Medulla oblongata (tissue), 1 donor: ENCODE data around the gene STK39.

Experiments used
- DNase-seq: peaks from one replicate; pipeline ENCODE4 v3.0.0-alpha.2; 2015; ENCODE audit errors: extremely low spot score

The STK39 gene

DNA sequence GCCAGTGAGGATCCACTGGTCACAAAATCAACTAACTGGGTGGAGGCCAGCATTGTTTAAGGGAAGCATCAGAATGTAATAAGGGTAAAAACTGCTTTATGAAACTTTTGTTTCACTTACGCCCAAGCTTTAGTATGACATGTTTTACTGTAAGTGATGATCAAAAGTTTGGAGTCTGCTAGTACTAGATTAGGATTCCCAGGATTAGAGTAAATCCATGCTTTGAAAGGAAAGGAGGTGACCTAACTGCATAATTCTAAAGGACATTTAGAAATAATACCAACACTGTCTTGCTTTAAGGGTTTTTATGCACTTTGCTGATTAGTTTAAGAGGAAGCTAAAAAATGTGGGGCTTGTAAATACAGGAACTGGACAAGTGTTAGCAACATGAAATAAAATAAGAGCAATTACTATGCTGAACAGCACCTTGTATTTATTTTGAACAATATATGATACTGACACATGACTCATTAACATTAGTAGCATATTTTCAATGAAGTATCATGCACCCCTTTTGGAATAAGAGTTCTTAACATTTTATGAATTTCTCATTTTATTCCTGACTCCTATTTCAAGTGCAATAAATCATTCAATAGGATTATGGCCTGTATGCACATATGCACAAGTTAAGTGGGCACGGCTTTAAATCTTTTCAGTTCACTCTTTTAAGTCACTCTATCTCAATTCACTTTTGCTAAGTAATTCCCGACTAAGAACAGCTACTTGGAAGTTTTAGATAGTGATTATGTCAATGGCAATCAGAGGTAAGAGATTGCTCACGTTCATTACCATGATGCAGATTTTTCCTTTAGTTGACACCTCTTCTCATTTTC is 62.5 kb downstream of the STK39 start:
- DNase-seq, result no peak

DNA sequence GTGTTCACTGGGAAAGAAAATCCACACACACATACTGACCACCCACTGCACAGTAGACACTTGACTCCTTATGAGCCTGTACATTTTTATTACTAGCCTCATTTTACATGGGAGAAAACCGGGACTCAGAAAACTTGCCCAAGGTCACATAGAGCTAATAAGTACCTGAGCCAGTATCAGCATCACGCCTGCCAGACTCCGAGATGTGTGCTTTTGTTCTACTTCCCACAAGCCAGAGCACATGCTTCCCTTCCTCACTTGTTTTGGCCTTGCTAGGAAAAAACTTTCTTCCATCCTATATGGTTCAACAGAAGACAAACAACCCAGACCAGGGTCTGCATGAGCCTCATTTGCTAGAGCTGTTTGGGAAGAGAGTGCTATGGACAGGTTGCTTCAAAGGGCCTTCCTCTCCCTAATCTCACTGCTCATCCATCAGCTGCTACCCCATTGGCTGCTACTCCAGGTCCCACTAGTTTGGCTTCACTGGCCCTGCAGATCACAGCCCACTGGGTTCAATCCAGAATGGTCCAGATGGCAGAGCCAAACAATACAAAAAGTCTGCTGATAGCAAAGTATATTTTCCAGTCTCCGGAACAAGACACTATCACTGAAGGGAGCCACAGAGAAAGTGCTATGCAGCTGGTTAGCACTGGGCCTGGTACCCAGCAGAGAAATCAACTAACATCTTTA is 63.9 kb downstream of the STK39 start:
- DNase-seq, result peak; percentile 57

DNA sequence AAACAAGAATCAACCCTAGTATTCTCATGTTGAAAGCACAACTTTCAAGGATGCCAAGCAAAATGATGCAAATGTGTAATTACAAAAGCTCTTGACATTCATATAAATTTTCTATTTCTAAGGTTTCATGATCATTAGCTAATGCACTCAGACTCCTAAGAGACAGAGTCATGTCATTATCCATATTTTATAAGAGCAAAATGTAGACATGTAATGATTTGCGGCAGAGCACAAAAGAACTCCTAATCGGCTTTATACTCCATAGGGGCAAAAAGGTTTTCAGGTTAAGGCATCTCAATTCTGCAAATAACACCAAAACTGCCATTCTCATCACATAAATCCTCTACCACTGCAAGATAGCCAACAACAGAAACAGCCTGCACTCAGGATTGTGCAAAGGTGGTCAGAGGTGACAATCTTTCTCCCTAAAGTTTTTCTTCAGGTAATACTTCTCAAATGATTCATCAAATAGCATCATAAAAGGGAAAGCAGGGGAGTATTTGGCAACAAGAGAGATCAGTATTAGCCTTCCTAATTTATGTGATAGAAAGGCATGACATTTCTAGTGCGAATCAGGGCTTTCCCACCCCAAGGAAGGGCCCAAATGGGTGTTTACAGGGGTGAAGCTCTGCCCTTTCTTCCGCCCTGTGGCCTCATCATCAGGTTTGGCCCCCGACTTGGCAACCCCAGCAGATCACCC is 64.7 kb downstream of the STK39 start:
- no peak for DNase-seq

DNA sequence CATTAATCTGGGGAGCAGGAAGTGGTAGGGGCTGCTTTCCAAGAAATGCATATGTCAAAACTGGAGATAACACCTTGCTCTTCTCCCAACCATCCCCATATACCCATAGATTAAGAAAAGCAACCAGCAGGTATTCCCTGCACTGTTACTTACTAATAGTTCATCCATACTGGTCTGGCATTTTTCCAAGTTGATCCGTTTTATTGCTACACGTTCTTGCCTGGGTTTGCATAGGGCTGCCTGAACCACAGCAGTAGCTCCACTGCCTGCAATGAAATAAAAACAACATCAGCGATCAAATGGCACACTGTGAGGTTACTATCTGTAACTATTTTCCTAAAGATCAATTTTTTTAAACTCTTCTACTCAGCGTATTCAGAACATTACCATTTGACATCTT is 65.6 kb downstream of the STK39 start:
- DNase-seq, result no peak

DNA sequence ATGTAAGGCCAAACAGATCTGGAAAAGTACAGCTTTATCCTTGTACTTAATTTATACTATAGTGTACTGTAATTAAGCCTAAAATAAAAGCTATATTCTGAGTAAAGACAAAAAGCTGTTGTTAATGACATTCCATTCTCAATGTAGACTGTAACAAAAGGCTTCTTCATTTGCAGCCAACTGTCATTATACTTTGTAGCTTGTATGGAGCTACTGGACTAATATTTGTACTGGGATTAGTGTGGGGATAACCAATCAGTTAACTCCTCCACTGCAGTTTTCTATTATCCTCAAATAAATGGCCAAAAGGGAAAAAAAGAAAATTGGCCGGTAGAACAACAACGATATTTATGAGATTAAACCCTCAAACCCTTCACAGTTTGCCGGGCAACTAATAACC is 66.5 kb downstream of the STK39 start:
- peak; percentile 59 for DNase-seq

DNA sequence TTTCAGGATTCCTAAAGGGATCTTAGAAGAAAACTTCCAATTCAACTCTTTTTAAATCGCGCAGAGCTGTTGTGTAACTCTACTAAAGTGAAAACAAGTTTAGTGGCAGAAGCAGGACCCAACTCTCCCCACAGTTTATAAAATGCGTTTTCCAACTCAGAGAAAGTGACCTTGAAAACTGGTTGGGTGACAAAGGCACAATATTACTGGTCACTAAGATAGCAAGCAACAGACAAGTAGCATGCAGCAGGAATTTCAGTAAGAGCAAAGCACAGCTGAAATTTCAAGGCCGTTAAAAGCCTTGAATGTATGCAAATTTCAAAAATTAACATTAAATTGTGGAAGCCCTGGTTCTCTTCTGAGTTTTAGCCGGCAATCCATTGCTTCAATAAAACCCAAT is 66.9 kb downstream of the STK39 start:
- peak; percentile 41 for DNase-seq

DNA sequence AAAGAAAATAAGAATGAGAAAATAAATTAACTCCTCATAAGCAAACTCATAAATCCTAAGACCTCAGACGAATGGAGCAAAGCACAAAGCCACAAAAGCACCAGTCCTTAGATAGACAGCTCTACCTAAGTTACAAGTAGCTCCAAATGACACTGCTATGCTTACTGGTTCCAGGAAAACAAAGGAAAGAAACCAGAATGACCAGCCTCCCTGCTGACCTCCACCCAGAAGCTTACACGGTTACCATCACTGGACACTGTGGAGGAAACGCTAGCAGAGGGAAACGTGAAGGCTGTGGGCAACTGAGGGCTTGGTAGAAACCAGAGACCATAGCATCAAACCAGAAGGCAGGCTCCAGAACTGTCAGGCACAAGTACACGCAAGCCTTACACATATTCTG is 67.8 kb downstream of the STK39 start:
- DNase-seq, result no peak

DNA sequence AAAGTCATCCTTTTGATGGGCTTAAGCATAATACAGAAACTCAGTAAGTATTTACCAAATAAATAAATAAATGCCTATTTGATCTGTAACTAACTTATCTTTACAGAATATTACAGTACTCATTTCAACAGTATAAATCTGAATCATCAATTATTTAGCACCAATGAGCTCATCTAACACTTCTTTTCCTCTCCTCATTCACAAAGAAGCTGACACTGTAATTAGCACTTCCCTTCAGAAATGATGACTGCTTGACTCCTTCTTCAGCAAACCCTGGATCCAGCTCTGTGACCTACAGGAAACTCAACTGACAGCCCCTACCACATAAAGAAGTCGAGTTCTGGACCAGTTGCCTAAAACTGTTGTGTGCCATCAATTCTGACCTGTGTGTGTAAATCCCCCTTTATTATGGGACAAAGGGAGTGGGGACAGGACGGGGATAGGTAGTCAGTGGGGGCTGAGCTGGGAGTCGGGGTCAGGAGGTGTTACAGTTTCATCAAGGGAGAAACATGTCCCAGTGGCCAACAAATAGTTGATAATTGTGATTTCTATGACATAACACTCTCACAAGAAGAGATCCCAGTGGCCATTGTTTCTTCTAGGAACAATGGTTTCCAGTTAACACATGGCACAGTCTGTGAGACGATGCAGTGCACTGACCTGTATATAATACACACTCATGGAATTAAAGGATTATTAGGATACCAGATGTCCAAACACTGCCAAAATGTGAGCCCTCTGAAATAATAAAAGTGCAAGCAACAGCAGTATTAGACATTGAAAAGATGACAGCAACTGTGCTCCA is 68.7 kb downstream of the STK39 start:
- peak; percentile 56 for DNase-seq

DNA sequence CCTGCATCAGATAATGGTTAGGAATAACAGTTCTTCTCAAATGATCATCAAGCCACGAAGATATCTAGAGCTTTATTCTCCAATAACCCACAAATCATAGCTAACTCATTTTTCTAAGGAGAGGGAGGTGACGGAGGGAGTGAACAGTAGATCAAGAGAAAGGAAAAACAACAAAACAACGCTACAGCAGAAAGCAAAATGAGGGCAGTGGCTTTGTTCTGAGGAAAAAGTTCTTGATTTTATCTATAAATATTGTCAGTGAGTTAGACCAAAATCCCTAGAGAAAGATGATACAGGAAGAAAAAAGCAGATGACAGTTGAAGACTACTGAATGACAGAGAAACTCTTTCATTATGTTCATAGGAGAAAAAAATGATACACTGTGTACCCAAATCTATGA is 71.0 kb downstream of the STK39 start:
- no peak for DNase-seq

DNA sequence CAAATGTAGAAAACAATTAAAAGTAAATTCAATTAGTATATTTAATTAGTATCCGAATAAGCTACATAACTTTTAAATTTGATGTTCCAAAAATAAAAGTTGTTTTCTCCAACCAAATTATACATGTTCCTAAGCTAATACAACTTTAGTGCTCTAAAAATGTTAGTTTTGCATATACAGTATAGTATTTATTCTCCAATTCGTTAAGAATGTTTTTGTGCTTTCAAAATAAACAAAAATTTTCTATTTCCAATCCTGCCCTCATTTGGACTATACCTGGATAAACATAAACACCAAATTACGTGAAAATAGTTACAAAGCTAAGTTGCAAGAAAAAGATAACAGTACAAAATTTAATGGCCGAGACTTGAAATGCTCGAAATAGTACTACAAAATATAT is 71.9 kb downstream of the STK39 start:
- no peak for DNase-seq

DNA sequence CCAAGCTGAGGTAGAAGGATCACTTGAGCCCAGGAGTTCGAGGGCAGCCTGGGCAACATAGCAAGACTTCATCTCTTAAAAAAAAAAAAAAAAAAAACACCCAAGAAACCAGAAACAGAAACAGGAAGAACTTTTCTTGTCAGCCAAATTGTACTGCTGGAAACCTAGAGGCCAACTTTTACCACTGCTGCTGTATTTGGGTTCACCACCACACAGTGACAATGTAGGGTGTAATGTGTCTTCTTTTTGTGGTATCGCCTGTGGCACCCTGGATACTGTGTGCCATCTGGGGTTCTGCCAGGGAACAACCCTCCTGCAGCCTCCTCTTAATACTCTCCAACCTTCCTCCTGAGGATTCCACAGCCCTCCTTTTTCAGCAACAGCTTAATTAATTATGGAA is 72.6 kb downstream of the STK39 start:
- DNase-seq, result no peak

DNA sequence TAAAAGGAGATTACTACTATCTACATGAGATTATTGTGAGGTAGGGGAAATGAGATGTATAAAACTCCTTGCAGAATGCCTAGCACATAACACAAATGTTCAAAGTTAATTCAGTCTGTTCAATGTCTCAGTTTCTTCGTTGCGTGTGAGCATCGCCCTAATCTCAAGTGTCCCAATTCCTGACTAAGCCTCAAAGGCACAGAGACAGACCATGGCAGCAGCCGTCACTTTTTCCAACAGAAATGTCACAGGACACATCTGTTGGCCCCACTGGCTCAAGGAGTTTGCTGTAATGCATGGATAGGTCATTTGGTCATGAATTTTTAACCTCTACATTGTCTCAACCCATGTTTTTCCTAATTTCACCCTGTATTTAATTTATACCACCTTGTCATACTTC is 75.3 kb downstream of the STK39 start:
- DNase-seq, result no peak

DNA sequence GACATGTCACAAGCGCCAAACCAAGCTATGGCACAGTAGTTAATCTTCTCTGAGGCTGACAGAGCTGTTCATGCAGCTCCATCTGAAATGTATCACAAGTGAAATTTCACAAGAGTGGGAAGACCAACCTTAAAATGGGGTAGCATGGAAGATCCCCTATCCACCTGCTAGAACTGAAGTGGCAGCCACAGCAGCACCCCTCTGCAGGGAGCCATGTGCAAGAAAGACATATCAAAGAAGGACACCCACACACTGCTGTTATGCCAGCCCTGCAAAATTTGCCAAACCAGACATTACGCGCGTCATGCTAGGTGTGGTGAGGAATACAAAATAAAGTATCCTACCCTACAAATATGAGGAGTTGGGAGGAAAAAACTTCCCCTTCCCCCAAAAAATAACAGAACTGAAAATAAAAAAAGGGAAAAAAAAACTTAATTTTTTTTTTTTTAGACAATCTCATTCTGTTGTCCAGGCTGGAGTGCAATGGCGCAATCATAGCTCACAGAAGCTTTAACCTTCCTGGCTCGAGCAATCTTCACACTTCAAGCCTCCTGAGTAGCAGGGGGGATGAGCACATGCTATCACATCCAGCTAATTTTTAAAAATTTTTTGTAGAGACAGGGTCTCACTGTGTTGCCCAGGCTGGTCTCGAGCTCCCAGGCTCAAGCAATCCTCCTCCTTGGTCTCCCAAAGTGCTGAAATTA is 76.2 kb downstream of the STK39 start:
- no peak for DNase-seq

DNA sequence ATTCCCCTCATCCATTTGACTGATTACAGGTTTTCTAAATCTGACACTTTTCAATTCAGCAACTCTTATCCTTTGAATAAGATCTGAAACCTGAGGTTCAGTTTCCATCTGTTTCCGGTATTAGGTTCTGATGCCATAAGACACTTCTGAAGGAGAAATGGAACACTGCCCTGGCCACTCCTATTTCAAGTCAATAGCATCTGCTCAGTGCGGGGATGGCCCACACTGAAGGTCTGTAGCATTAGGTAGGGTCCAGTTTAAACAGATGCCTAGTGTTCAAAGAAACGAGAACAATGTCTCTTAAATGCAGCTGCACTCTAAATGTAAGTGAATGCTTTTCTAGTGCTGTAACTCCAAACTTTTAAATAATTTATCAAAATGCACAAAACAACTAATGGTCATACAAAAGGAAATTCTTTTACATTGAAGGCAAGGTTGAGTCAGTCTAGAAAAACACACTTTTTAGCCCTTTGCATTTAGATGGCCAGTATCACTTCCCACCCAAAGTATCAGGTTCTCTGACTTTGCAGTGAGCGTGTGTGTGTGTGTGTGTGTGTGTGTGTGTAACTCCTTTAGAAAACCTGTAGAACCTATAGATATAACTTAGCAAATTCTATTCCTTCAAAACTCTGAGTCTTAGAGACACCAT is 78.2 kb downstream of the STK39 start:
- DNase-seq, result no peak

DNA sequence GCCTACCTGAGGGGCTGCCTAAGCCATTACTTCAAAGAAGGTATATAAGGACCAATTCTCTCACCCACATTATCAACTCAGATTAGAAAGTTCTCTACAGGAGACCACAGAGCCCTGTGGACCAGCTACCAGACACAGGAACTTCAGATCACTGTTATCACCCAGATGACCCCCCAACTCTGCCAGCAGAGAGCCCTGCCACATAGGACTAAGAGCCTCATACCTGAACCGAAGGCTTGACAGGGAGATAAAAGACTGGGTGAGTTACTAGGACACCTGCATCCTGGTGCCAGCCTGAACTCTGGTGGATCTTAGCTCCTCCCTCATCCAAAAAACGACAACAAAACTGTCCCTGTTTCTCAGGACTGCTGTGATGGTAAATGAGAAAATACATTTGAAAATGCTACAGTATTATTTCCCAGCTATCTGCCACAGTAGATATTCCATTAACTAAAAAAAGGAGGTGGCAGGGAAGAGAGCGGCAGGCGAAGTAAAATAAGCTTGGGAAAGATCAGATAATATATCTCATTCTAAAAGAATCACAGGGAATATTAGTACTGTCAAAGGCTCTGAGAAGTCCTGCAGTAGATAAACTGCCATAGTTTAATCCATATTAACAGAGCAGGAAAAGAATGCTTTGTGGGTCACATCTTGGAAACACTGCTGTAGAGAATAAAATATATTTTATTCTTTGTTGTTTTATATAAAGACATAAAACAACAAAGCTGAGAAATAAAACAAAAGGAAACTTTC is 79.7 kb downstream of the STK39 start:
- no peak for DNase-seq

DNA sequence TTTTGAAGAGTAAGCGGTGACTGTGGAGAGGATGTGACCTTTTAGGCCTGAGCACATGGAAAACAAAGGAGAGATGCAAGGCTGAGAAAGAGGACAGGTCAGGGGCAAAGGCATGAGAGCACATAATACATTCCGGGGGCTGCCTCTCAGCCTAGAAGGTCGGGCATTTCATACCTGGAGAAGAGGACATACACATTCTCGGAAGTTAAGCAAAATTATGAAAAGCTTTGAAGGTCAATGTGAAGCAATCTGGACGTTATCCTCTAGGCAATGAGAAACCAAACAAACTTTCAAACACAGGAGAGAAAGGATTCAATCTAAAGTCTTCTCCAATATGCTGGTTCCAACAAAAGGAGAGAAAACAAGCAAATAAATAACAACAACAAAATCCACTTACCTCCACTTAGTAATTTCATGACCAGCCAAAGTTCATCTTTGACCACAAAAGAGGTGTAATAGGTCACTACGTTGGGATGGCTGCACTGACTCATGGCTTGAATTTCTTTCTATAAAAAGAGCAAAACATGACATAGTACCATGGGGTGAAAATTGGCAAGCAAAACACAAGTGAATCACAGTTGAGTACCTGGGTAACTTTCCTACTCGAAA is 80.4 kb downstream of the STK39 start:
- DNase-seq, result no peak

DNA sequence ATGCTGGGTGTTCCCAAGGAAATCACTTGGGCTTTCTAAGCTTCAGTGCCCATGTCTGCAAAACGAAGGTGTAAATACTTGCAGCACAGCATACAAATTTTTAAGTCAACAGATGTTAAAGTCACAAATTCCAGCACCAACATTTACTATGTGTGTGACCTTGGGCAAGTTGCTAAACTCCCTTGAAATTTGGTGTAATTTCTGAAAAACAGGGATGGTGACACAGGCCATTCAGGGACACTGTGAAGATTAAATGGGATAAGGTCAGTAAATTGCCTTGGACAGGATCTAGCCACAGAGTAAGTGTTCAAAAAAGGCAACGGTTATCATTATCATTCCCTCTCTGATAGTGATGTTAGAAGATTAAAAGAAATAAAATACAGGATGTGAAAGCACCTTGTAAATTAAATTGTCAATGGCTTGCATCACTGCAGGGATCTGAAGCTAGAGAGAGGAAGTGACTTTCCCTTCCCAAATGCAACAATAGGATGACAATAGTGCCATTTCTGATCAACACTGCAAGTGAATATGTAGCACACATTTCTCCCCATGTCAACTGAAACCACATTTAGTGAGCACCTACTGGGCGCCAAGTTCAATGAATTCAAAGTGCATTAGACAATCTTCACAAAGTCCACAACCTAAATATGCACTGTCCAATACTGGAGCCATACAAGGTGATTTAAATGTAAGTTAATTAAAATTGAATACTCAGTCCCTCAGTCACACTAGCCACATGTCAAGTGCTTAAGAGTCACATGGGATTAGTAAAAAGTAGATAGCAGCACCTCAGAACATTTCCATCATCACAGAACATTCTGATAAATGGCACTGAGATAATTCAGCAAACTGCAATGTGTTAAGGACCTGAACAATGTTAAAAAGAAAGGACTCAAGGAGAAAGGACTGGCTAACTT is 81.2 kb downstream of the STK39 start:
- DNase-seq, result no peak

DNA sequence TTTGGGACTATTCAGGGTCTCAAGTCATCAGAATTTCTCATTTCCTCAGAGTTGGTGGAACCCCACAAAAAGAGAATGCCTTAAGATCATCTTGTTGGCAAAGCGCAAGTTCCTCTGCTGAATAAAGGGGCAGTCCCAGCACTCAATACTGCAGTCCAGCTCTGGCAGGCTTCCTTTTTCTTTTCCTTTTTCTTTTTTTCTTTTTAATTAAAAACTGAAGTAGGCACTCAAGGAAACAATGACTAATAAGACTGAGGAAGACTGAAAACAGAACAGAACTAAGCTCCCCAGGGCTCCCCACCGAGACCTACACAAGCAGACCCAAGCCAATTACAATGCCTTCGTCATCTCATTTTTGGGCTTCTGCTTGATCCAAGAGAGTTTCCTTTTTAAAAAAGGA is 82.0 kb downstream of the STK39 start:
- DNase-seq, result no peak

DNA sequence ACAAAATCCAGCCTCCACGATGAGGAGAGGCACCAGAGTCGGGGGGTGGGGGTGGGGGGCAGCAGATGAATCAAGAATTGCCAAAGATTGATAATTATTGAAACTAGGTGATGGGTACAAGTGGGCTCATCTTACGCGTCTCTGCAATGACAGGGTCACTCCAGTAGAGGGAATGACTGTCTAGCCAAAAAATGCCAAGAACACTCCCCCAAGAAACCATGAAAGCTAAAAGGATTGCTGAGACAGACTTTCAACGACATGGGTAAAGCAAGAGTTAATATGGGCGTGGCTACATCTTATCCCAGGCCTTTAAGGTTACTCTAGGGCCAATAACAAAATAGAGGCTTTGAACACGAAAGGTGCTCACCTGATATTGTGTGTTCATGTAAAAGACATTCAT is 86.5 kb downstream of the STK39 start:
- DNase-seq, result no peak
